BJ (cell line): ENCODE measurements around the gene SRMS. TPM values are rescaled to one million over a fixed set of nuclear protein-coding genes. Genes with fewer than 3 reads are reported as not detected.

Source experiments
- CTCF ChIA-PET: fragments of 350-600 bp; formaldehyde crosslinking; extraction: SDS; loops from one replicate; lab custom pipeline; 2021; ENCODE audit warnings: antibody characterized with exemption, inconsistent platforms; lab: Yijun Ruan, JAX
- POLR2A ChIA-PET: fragments of 300-600 bp; sonication (Branson Sonifier 250); formaldehyde crosslinking; extraction: SDS; loops from one replicate; lab custom pipeline; 2021; ENCODE audit warnings: antibody characterized with exemption; lab: Charles Lee
- DNase-seq: peaks from one replicate; pipeline ENCODE4 v3.0.0-alpha.2; 2011; ENCODE audit warnings: low read depth
- H3K27me3 ChIP-seq: 2 replicates; pipeline ENCODE4 v1.6.0; 2011; ENCODE audit warnings: low read length; ENCODE audit not compliant: control insufficient read depth, insufficient read depth
- H3K36me3 ChIP-seq: 2 replicates; pipeline ENCODE4 v1.5.1; 2011; ENCODE audit warnings: low read length; ENCODE audit not compliant: control insufficient read depth, insufficient read depth
- H3K4me3 ChIP-seq: 2 replicates; pipeline ENCODE4 v1.5.1; 2011; ENCODE audit warnings: low read depth, mild to moderate bottlenecking, control low read depth, low read length
- CTCF ChIP-seq: IDR thresholded peaks from 2 replicates; pipeline ENCODE4 v1.5.1; 2011; ENCODE audit warnings: low read depth, mild to moderate bottlenecking, control low read depth, inconsistent platforms, low read length, moderate library complexity; ENCODE audit not compliant: insufficient read depth
- polyA plus RNA-seq: library from polyadenylated mRNA; depleted of rRNA; stranded (reverse); fragments of >200 nt; gene quantifications from 2 replicates; pipeline ENCODE4 v1.2.3, GENCODE V29; 2011

The SRMS gene
- polyA plus RNA-seq, 1 experiment, result not detected

GRCh38 chr20:63532449-63532971 lies 15.0 kb downstream of the SRMS start:
- no peak for DNase-seq
- CTCF ChIA-PET, result no interaction called here
- peaks cover 2% of the 10 kb centered on the region; the same call in 1 of the 2 replicates for H3K27me3 ChIP-seq
- TF ChIP-seq CTCF, result no peak
- H3K4me3 ChIP-seq, result no peak overlapping the region
- POLR2A ChIA-PET, result no interaction called here
- no peaks in the 10 kb centered on the region for H3K36me3 ChIP-seq

- POLR2A ChIA-PET, result no interaction called here
- no peaks in the 10 kb centered on the region for H3K36me3 ChIP-seq
- TF ChIP-seq CTCF, result no peak
- no peak for DNase-seq
- no peak overlapping the region for H3K4me3 ChIP-seq
- CTCF ChIA-PET, result no interaction called here
- H3K27me3 ChIP-seq, result peaks cover 2% of the 10 kb centered on the region; the same call in 1 of the 2 replicates
Measured at GRCh38 chr20:63531686-63532448, 15.7 kb downstream of the SRMS start.

GRCh38 chr20:63530788-63531160 lies 16.8 kb downstream of the SRMS start:
- Histone ChIP-seq H3K4me3 (no peak overlapping the region), H3K36me3 (no peaks in the 10 kb centered on the region), H3K27me3 (peaks cover 2% of the 10 kb centered on the region; the same call in 1 of the 2 replicates)
- DNase-seq, result no peak
- ChIA-PET CTCF (interaction anchor here (1.0 kb wide), 1 partner anchor 9 kb away, joined by 4 read pairs; no protein-coding TSS in a partner anchor), POLR2A (no interaction called here)
- TF ChIP-seq CTCF, result no peak

GRCh38 chr20:63529861-63530787 lies 17.4 kb downstream of the SRMS start:
- ChIA-PET POLR2A (no interaction called here), CTCF (interaction anchor here (1.0 kb wide), 1 partner anchor 8 kb away, joined by 4 read pairs; no protein-coding TSS in a partner anchor)
- no peak for DNase-seq
- no peak overlapping the region for H3K4me3 ChIP-seq
- TF ChIP-seq CTCF, result no peak
- H3K36me3 ChIP-seq, result no peaks in the 10 kb centered on the region
- peaks cover 2% of the 10 kb centered on the region; the same call in 1 of the 2 replicates for H3K27me3 ChIP-seq
